Peyer's patch (tissue), 4 donors: ENCODE measurements around the gene ADCY6. TPM values are rescaled to one million over a fixed set of nuclear protein-coding genes. Genes with fewer than 3 reads are reported as not detected.

Experiments used
- DNase-seq, 3 donors: peaks; one replicate each; pipeline ENCODE4 v3.0.0-alpha.2; 2017 to 2019
- H3K27ac ChIP-seq, 4 donors: fragments of 200-600 bp; sonication (generic); one replicate each; pipeline ENCODE4 v1.5.1; 2016 to 2019
- H3K27me3 ChIP-seq, 2 donors: fragments of 200-600 bp; sonication (generic); one replicate each; pipeline ENCODE4 v1.5.1; 2019
- H3K36me3 ChIP-seq, 3 donors: fragments of 200-600 bp; sonication (generic); one replicate each; pipeline ENCODE4 v1.5.1; 2016 to 2019
- H3K4me1 ChIP-seq, 4 donors: fragments of 200-600 bp; sonication (generic); one replicate each; pipeline ENCODE4 v1.5.1; 2016 to 2019
- H3K4me3 ChIP-seq, 4 donors: fragments of 200-600 bp; sonication (generic); 1 replicate in 3 of 4; 2 replicates in 1 of 4; pipeline ENCODE4 v1.5.1; 2016 to 2019; ENCODE audit warnings: mild to moderate bottlenecking in 1 of 4
- H3K9me3 ChIP-seq, 4 donors: fragments of 200-600 bp; sonication (generic); one replicate each; pipeline ENCODE4 v1.5.1; 2016 to 2019; ENCODE audit warnings: mild to moderate bottlenecking in 1 of 4
- CTCF ChIP-seq, 6 experiments: fragments of 450-650 bp in 4 of 6; fragments of 200-600 bp in 2 of 6; sonication (generic) in 1 of 6; IDR thresholded peaks; one replicate each; pipeline ENCODE4 v1.5.1; 2017 to 2019; ENCODE audit warnings: antibody characterized with exemption in 6 of 6, mild to moderate bottlenecking in 3 of 6, moderate library complexity in 1 of 6
- POLR2A ChIP-seq, 2 donors: fragments of 450-650 bp; IDR thresholded peaks; one replicate each; pipeline ENCODE4 v1.5.1; 2017; ENCODE audit warnings: antibody characterized with exemption in 2 of 2, mild to moderate bottlenecking in 2 of 2, moderate library complexity in 2 of 2
- total RNA-seq, 4 donors: library from RNA; depleted of rRNA; stranded (reverse); fragments of >200 nt; gene quantifications; one replicate each; pipeline ENCODE4 v1.1.0, GENCODE V29; 2016

The ADCY6 gene
- total RNA-seq, 4 donors from 2014 or later: 71.3 to 175 (median 129) TPM

- no peak for DNase-seq
- Histone ChIP-seq H3K27ac (no peak overlapping the region), H3K4me1 (no peaks in the 10 kb centered on the region), H3K27me3 (no peaks in the 10 kb centered on the region), H3K9me3 (no peaks in the 10 kb centered on the region), H3K4me3 (no peak overlapping the region), H3K36me3 (peaks cover 0 to 17% (median 0%) of the 10 kb centered on the region in 3 donors)
- TF ChIP-seq CTCF (IDR thresholded peaks at IDR 0.05) (no peak), POLR2A (IDR thresholded peaks at IDR 0.05) (no peak)
These were observed 35.2 kb upstream of the ADCY6 start for GRCh38 chr12:48824112-48824511.

- Histone ChIP-seq H3K4me3 (no peak overlapping the region), H3K36me3 (peaks cover 0 to 10% (median 0%) of the 10 kb centered on the region in 3 donors), H3K27ac (no peak overlapping the region), H3K4me1 (no peaks in the 10 kb centered on the region), H3K9me3 (no peaks in the 10 kb centered on the region), H3K27me3 (no peaks in the 10 kb centered on the region)
- TF ChIP-seq POLR2A (IDR thresholded peaks at IDR 0.05) (no peak), CTCF (IDR thresholded peaks at IDR 0.05) (no peak)
- no peak for DNase-seq
These were observed 34.4 kb upstream of the ADCY6 start for GRCh38 chr12:48823281-48823680.

GRCh38 chr12:48822711-48823110, 33.8 kb upstream of the ADCY6 start:
- DNase-seq: no peak
- H3K9me3 ChIP-seq: no peaks in the 10 kb centered on the region
- TF ChIP-seq POLR2A (IDR thresholded peaks at IDR 0.05) (no peak), CTCF (IDR thresholded peaks at IDR 0.05) (no peak)

GRCh38 chr12:48822139-48822538, 33.2 kb upstream of the ADCY6 start:
- no peaks in the 10 kb centered on the region for H3K36me3 ChIP-seq
- no peak overlapping the region for H3K4me3 ChIP-seq
- no peaks in the 10 kb centered on the region for H3K27me3 ChIP-seq
- no peaks in the 10 kb centered on the region for H3K9me3 ChIP-seq
- peaks cover 0 to 10% (median 3%) of the 10 kb centered on the region in 4 donors for H3K4me1 ChIP-seq
- peak in 1 of 3 donors; percentile 62 for DNase-seq
- no peak for TF ChIP-seq POLR2A (IDR thresholded peaks at IDR 0.05)
- TF ChIP-seq CTCF (IDR thresholded peaks at IDR 0.05): no peak
- peak overlapping the region in 1 of 4 donors; percentile 26 for H3K27ac ChIP-seq

More at GRCh38 chr12:48822711-48823110, 33.8 kb upstream of the ADCY6 start:
- peaks cover 0 to 4% (median 0%) of the 10 kb centered on the region in 3 donors for H3K36me3 ChIP-seq
- peaks cover 0 to 4% (median 2%) of the 10 kb centered on the region in 4 donors for H3K4me1 ChIP-seq
- peak overlapping the region in 1 of 4 donors; percentile 26 for H3K27ac ChIP-seq
- no peaks in the 10 kb centered on the region for H3K27me3 ChIP-seq
- H3K4me3 ChIP-seq: no peak overlapping the region

- H3K27me3 ChIP-seq: no peaks in the 10 kb centered on the region
- H3K4me3 ChIP-seq: no peak overlapping the region
- H3K36me3 ChIP-seq: no peaks in the 10 kb centered on the region
- no peak for DNase-seq
- H3K9me3 ChIP-seq: no peaks in the 10 kb centered on the region
- no peak for TF ChIP-seq CTCF (IDR thresholded peaks at IDR 0.05)
- TF ChIP-seq POLR2A (IDR thresholded peaks at IDR 0.05): no peak
- peaks cover 0 to 22% (median 7%) of the 10 kb centered on the region in 4 donors for H3K4me1 ChIP-seq
- H3K27ac ChIP-seq: no peak overlapping the region
These were observed 31.3 kb upstream of the ADCY6 start for GRCh38 chr12:48819986-48820725.
